GM13977 (cell line): ENCODE results near the gene TCERG1L.

Source experiments
- DNase-seq: peaks from one replicate; pipeline ENCODE4 v3.0.0; 2012; ENCODE audit warnings: low spot score
- CTCF ChIP-seq: IDR thresholded peaks from 2 replicates; pipeline ENCODE4 v1.5.1; 2012; ENCODE audit warnings: mild to moderate bottlenecking, control low read depth; ENCODE audit not compliant: insufficient read depth; ENCODE audit errors: extremely low read depth, missing control alignments
- in situ Hi-C: fragments of 300-500 bp; cut with MboI; formaldehyde crosslinking; loops from one replicate; pipeline ENCODE4 v1.12.0; 2022; ENCODE audit warnings: low sequenced_read_pairs, low pct_unique_long_range_greater_than_20kb, mixed read lengths, inconsistent platforms; ENCODE audit not compliant: unreplicated experiment

Gene TCERG1L

GRCh38 chr10:131267814-131268095 lies 43.8 kb downstream of the TCERG1L start:
- no peak for DNase-seq
- TF ChIP-seq CTCF = no peak
- in situ Hi-C loops = no loop called here

GRCh38 chr10:131266936-131267813 lies 44.3 kb downstream of the TCERG1L start:
- no peak for DNase-seq
- TF ChIP-seq CTCF = no peak
- in situ Hi-C loops = no loop called here

- in situ Hi-C loops = no loop called here
- no peak for DNase-seq
- no peak for TF ChIP-seq CTCF
Measured at GRCh38 chr10:131264110-131264788, 47.3 kb downstream of the TCERG1L start.

GRCh38 chr10:131261890-131262475 lies 49.5 kb downstream of the TCERG1L start:
- no peak for TF ChIP-seq CTCF
- no peak for DNase-seq
- in situ Hi-C loops = no loop called here

GRCh38 chr10:131260452-131261211 lies 50.9 kb downstream of the TCERG1L start:
- in situ Hi-C loops = no loop called here
- TF ChIP-seq CTCF = no peak
- no peak for DNase-seq

- in situ Hi-C loops = no loop called here
- TF ChIP-seq CTCF = no peak
- DNase-seq = no peak
Measured at GRCh38 chr10:131260031-131260430, 51.5 kb downstream of the TCERG1L start.
